Mucosa of descending colon (tissue), 3 donors: ENCODE data around the gene UBA7. TPM values are rescaled to one million over a fixed set of nuclear protein-coding genes. Genes with fewer than 3 reads are reported as not detected.
A peak's percentile ranks its signal among the peaks of the same experiment; 100 is the strongest.

Experiments used
- ATAC-seq: fragments of 200-7000 bp; cut with Tn5 transposase; one replicate; pipeline ENCODE4 v1.9.1; 2020; ENCODE audit warnings: mild to moderate bottlenecking, moderate library complexity
- DNase-seq, 3 donors: peaks; one replicate each; pipeline ENCODE4 v3.0.0-alpha.2; 2020
- H3K36me3 ChIP-seq: fragments of 200-600 bp; one replicate; pipeline ENCODE4 v1.8.0; 2021; ENCODE audit warnings: low read depth, mild to moderate bottlenecking
- H3K4me1 ChIP-seq: fragments of 200-600 bp; one replicate; pipeline ENCODE4 v1.8.0; 2021; ENCODE audit warnings: low read depth, mild to moderate bottlenecking
- H3K4me3 ChIP-seq: fragments of 200-600 bp; one replicate; pipeline ENCODE4 v1.8.0; 2021; ENCODE audit warnings: mild to moderate bottlenecking
- H3K9me3 ChIP-seq: fragments of 200-600 bp; one replicate; pipeline ENCODE4 v1.8.0; 2021; ENCODE audit warnings: mild to moderate bottlenecking
- intact Hi-C, 2 donors: fragments of 100-400 bp; cut with DNase I in 1 of 2; cut with micrococcal nuclease in 1 of 2; formaldehyde crosslinking; loops; one replicate each; pipeline versions ENCODE4 v1.11.0 to v1.11.1; 2022; cut with DNase I, micrococcal nuclease
- total RNA-seq, 3 donors: library from RNA; stranded (reverse); fragmentation: NEBNext Ultra II Directional in 2 of 3; extraction: Animal tissue kit (Norgen Biotek cat#: 25700) in 2 of 3; gene quantifications; one replicate each; pipeline versions ENCODE4 v1.2.1 to v1.2.4, GENCODE V29; 2021 to 2023
- TF ChIP-seq, protein P1 (sequence below): fragments of 200-600 bp; IDR thresholded peaks from one replicate; pipeline ENCODE4 v1.8.0; 2022; ENCODE audit warnings: antibody characterized with exemption, mild to moderate bottlenecking
- donor health status: DM: no; HTN: no; CAD: no; lungs with moderate emphysema.
- donor health status: DM: no; HTN: no; CAD: no.
- donor health status: DM: no; HTN: yes; CAD: no.

UBA7 gene
- total RNA-seq, 3 donors from 2014 or later, result 90.3 to 192 (median 139) TPM

DNA sequence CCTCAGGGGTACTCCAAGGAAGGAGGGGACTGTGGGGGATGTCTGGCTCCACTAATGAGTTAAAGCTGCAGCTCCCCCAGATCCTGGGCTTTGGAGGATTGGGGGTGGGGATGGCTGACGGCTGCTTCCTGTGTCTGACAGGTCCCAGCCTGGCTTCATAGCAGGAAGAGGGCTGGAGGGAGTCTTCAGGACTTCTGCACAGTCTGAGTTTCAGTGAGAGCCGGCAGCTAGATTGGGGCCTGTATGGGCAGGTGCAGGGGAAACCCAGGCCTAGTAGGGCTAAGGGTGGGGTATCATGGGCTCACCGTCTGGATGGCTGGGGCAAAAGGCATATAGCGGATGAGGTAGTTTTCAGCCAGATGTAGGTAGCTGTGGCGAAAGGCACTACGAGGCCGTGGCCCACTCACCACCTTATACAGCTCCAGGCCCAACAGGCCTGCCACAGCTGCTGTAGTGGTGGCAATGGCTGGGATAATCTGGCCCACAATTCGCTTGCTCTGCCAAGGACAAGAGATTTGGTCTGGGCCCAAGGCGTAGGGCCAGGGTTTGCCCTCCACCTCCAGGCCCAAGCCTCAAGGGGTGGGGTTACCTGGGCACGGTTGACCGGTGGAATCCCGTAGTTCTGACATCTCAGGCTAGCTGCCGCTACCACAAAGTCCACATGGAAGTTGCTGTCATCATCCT lies 6.2 kb downstream of the UBA7 start:
- intact Hi-C loops, result no loop called here
- Histone ChIP-seq H3K36me3 (no peaks in the 10 kb centered on the region), H3K4me1 (peaks cover 20% of the 10 kb centered on the region), H3K9me3 (no peaks in the 10 kb centered on the region), H3K4me3 (no peak overlapping the region)
- DNase-seq (no peak), ATAC-seq (no peak)
- TF ChIP-seq, protein P1, sequence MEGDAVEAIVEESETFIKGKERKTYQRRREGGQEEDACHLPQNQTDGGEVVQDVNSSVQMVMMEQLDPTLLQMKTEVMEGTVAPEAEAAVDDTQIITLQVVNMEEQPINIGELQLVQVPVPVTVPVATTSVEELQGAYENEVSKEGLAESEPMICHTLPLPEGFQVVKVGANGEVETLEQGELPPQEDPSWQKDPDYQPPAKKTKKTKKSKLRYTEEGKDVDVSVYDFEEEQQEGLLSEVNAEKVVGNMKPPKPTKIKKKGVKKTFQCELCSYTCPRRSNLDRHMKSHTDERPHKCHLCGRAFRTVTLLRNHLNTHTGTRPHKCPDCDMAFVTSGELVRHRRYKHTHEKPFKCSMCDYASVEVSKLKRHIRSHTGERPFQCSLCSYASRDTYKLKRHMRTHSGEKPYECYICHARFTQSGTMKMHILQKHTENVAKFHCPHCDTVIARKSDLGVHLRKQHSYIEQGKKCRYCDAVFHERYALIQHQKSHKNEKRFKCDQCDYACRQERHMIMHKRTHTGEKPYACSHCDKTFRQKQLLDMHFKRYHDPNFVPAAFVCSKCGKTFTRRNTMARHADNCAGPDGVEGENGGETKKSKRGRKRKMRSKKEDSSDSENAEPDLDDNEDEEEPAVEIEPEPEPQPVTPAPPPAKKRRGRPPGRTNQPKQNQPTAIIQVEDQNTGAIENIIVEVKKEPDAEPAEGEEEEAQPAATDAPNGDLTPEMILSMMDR, result no peak

DNA sequence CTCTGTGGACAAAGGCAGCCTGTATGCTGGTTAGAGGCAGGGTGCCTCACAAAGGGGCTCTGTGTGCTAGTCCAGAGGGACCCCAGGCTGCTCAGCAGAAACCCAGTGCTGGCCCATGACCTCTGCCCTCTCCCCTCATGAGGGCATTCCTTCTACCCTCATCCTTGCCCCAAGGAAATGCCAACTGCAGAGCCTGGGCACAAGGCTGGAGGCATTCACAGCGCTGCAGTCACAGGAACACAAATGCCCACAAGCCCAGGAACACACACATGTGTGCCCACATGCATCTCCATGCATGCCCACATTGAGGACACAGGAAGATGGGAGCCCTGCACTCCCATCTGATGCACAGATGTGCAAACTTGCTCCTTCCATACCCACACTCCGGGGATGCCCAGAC lies 6.9 kb downstream of the UBA7 start:
- Histone ChIP-seq H3K36me3 (no peaks in the 10 kb centered on the region), H3K4me3 (no peak overlapping the region), H3K4me1 (peaks cover 16% of the 10 kb centered on the region), H3K9me3 (no peaks in the 10 kb centered on the region)
- TF ChIP-seq, protein P1, result no peak
- DNase-seq (no peak), ATAC-seq (no peak)
- intact Hi-C loops, result no loop called here

DNA sequence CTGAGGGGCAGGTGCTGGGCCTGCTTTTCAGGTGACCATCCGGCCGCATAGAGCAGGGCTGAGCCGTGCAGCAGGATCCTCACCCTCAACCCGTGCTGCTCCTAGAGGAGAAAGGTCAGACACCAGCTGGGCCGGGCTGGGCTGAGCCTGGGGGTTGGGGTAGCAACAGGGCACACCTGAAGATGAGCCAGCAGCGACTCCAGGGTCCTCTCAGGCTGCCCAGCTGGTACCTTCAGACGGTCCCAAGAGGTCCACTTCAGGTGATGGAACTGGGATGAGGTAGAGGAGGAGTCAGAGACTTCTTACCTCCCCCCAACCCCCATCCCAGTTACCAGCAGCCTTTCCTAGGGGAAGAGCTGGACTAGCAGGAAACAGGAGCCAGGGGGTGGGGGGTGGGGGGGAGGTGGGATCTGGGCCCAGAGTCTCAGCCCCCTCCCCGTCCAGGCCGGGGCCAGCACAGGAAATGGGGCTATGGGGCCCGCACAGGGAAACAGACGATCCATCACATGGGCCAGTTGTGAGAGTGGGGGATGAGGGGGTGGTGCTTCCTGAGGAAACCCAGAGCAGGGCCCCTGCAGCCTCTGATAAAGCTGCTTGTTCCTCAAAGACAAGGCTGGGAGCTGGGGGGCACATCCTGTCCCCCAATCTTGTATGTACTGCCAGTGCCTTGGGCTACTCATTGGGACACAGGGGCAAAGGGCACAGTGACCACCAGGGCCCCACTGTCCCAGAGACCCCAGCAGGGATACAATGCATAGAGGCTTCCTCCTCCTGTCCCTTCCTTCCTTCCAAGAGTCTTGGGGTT lies 7.7 kb downstream of the UBA7 start:
- Histone ChIP-seq H3K4me1 (peaks cover 16% of the 10 kb centered on the region), H3K4me3 (no peak overlapping the region), H3K9me3 (no peaks in the 10 kb centered on the region), H3K36me3 (no peaks in the 10 kb centered on the region)
- ATAC-seq (no peak), DNase-seq (peak in 1 of 3 donors; percentile 70)
- intact Hi-C loops, result no loop called here
- TF ChIP-seq, protein P1, result no peak

DNA sequence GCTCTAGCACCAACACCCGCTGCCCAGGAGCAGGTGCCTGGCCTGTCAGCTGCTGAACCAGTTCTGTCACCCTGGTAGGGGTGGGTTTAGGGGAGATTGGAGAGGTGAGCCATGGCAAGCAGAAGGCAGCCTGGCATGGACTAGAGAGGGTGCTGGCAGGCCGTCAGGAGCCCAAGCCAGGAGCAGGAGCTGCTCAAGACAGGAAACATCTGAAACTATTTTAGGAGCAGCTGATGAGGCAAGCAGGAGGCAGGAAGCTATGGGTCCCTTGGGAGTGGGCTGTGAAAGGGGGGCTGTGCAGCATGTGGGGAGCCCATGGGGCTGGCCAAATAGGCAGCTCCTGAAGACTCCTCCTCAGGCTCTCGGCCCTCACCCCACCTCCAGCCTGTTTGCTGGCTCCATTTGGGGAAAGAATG lies 8.4 kb downstream of the UBA7 start:
- TF ChIP-seq, protein P1, result no peak
- DNase-seq (peak in 2 of 3 donors; percentile 42 to 76), ATAC-seq (no peak)
- Histone ChIP-seq H3K4me1 (peaks cover 16% of the 10 kb centered on the region), H3K4me3 (no peak overlapping the region), H3K9me3 (no peaks in the 10 kb centered on the region), H3K36me3 (no peaks in the 10 kb centered on the region)
- intact Hi-C loops, result no loop called here

DNA sequence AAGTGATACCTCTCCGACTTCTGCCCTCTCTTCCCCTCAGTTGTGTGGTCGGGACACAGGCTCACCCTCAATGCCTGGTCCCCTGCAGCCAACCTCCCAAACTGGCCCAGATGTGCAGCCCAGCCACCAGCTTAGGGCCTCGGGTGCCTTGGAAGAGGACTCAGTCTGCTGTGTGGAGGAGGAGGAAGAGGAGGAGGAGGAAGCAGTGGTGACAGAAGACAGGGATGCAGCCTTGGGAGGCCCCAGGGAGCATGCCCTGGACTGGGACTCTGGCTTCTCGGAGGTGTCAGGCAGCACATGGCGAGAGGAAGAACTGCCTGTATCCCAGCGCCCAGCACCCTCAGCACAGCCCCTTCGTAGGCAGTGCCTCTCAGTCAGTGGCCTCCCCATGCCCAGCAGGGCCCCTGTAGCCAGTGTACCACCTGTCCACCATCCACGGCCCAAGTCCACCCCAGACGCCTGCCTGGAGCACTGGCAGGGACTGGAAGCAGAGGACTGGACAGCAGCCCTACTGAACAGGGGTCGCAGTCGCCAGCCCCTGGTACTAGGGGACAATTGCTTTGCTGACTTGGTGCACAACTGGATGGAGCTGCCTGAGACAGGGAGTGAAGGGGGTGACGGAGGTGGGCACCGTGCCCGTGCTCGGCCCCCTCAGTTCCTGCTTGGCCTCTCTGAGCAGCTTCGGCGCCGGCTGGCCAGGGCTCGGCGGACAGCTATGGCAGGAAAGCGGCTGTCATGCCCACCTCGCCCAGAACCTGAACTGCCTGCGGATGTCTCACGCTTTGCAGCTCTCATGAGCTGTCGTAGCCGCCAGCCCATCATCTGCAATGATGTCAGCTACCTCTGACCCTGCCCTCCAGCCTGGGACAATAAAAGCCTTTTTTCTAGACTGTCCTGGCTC lies 9.4 kb downstream of the UBA7 start:
- Histone ChIP-seq H3K4me3 (no peak overlapping the region), H3K9me3 (no peaks in the 10 kb centered on the region), H3K4me1 (peaks cover 16% of the 10 kb centered on the region), H3K36me3 (no peaks in the 10 kb centered on the region)
- TF ChIP-seq, protein P1, result no peak
- peak in 1 of 3 donors; percentile 64 for DNase-seq
- intact Hi-C loops, result loop anchor here (5.0 kb wide), 2 partner anchors 33 to 38 kb away; no protein-coding TSS in a partner anchor
- no peak for ATAC-seq
